Fibroblast of lung (primary cell): Measurements from ENCODE around the gene TM4SF1. TPM values are rescaled to one million over a fixed set of nuclear protein-coding genes. Genes with fewer than 3 reads are reported as not detected.

Experiments used
- DNase-seq, 2 donors: peaks; one replicate each; pipeline versions ENCODE4 v3.0.0 to v3.0.0-alpha.2; 2010; ENCODE audit warnings: low read depth in 2 of 2
- H2AFZ ChIP-seq: 2 replicates; pipeline ENCODE4 v1.5.1; 2012; ENCODE audit warnings: low read length, control low read depth, inconsistent platforms
- H3K27ac ChIP-seq: 2 replicates; pipeline ENCODE4 v1.5.1; 2011; ENCODE audit warnings: low read length, control low read depth; ENCODE audit not compliant: insufficient read depth
- H3K27me3 ChIP-seq: 2 replicates; pipeline ENCODE4 v1.5.1; 2011; ENCODE audit warnings: mild to moderate bottlenecking, low read length; ENCODE audit not compliant: control insufficient read depth, insufficient read depth
- H3K36me3 ChIP-seq: 2 replicates; pipeline ENCODE4 v1.5.1; 2011; ENCODE audit warnings: low read length; ENCODE audit not compliant: control insufficient read depth, insufficient read depth
- H3K4me1 ChIP-seq: 2 replicates; pipeline ENCODE4 v1.5.1; 2011; ENCODE audit warnings: low read length; ENCODE audit not compliant: control insufficient read depth, insufficient read depth; ENCODE audit errors: extremely low read depth
- H3K4me2 ChIP-seq: 2 replicates; pipeline ENCODE4 v1.5.1; 2011; ENCODE audit warnings: low read length, control low read depth; ENCODE audit not compliant: insufficient read depth; ENCODE audit errors: extremely low read depth
- H3K4me3 ChIP-seq, 4 experiments: fragments of 200-600 bp in 1 of 4; sonication (generic) in 1 of 4; replicated peaks in 1 of 4; 2 replicates each; pipeline ENCODE4 v1.5.1; 2011 to 2016; ENCODE audit warnings: low read length in 4 of 4, low read depth in 3 of 4, mild to moderate bottlenecking in 3 of 4, control low read depth in 2 of 4, inconsistent platforms in 1 of 4, mixed read lengths in 1 of 4; ENCODE audit not compliant: insufficient read depth in 1 of 4; ENCODE audit errors: control extremely low read depth in 1 of 4
- H3K79me2 ChIP-seq: 2 replicates; pipeline ENCODE4 v1.5.1; 2012; ENCODE audit warnings: mild to moderate bottlenecking, low read length, inconsistent platforms; ENCODE audit not compliant: control insufficient read depth, insufficient read depth
- H3K9ac ChIP-seq: 2 replicates; pipeline ENCODE4 v1.5.1; 2011; ENCODE audit warnings: mild to moderate bottlenecking, low read length, control low read depth; ENCODE audit not compliant: insufficient read depth
- H3K9me3 ChIP-seq: 2 replicates; pipeline ENCODE4 v1.5.1; 2012; ENCODE audit warnings: low read depth, low read length; ENCODE audit not compliant: control insufficient read depth, insufficient read depth
- H4K20me1 ChIP-seq: 2 replicates; pipeline ENCODE4 v1.5.1; 2011; ENCODE audit warnings: low read length; ENCODE audit not compliant: control insufficient read depth, insufficient read depth; ENCODE audit errors: extremely low read depth
- EZH2 ChIP-seq: IDR thresholded peaks from 2 replicates; pipeline ENCODE4 v1.5.1; 2012; ENCODE audit warnings: low read length, control low read depth, mild to moderate bottlenecking; ENCODE audit errors: missing control alignments
- polyA plus RNA-seq, 2 donors: library from polyadenylated mRNA; depleted of rRNA in 1 of 2; stranded (reverse) in 1 of 2; unstranded in 1 of 2; fragments of >200 nt; gene quantifications; 2 replicates each; pipeline ENCODE4 v1.2.1, GENCODE V29; 2011 to 2012; ENCODE audit warnings: missing spikeins in 1 of 2
- total RNA-seq: library from RNA; depleted of rRNA; stranded (reverse); fragments of >200 nt; gene quantifications from 2 replicates; pipeline ENCODE4 v1.2.1, GENCODE V29; 2014
- TF ChIP-seq, protein P1 (sequence below), 2 donors: IDR thresholded peaks in 1 of 2; conservative IDR thresholded peaks in 1 of 2; 1 replicate in 1 of 2; 2 replicates in 1 of 2; pipeline ENCODE4 v1.5.1; 2011 to 2012; ENCODE audit warnings: low read length in 2 of 2, control low read depth in 1 of 2, inconsistent platforms in 1 of 2, low read depth in 1 of 2, mild to moderate bottlenecking in 1 of 2

Gene TM4SF1
- total and polyA plus RNA-seq, 2 donors (not counting 1 experiment from before 2014, with no cell fraction given) = 353 to 423 TPM

DNA sequence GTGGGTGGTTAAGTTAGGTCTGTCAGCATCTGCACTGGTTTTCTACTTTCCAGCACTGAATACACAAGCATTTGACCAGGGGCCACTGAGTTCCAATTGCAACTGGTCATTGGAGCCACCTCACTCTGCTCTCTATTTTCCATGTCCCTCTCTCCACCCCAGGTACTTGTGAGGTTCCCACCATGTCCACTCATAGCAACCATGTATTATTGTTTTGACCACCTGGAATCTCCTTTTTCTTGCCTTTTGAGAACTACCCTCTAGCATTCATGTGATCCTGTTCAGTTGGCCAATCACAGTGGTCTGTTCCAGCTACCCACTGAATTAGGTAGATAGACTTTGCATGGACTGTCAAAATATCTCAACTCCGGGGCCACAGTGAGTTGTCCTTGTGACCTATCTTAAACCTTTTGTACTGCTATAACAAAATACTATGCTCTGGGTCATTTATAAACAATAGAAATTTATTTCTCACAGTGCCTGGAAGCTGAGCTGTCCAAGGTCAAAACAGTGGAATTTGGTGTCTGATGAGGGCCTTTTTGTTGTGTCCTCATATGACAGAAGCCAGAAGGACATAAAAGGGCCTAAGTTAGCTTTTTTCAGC lies 23.8 kb downstream of the TM4SF1 start:
- H3K36me3 ChIP-seq = no peaks in the 10 kb centered on the region
- TF ChIP-seq, protein P1, sequence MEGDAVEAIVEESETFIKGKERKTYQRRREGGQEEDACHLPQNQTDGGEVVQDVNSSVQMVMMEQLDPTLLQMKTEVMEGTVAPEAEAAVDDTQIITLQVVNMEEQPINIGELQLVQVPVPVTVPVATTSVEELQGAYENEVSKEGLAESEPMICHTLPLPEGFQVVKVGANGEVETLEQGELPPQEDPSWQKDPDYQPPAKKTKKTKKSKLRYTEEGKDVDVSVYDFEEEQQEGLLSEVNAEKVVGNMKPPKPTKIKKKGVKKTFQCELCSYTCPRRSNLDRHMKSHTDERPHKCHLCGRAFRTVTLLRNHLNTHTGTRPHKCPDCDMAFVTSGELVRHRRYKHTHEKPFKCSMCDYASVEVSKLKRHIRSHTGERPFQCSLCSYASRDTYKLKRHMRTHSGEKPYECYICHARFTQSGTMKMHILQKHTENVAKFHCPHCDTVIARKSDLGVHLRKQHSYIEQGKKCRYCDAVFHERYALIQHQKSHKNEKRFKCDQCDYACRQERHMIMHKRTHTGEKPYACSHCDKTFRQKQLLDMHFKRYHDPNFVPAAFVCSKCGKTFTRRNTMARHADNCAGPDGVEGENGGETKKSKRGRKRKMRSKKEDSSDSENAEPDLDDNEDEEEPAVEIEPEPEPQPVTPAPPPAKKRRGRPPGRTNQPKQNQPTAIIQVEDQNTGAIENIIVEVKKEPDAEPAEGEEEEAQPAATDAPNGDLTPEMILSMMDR (conservative IDR thresholded peaks at IDR 0.05 in 1 of 2, IDR thresholded peaks at IDR 0.05 in 1 of 2; ENCODE audit: low read depth in 1 of 2, low read length in 2 of 2) = no peak
- no peak for TF ChIP-seq EZH2
- H3K9me3 ChIP-seq = no peaks in the 10 kb centered on the region
- H4K20me1 ChIP-seq = no peaks in the 10 kb centered on the region
- no peak overlapping the region for H3K9ac ChIP-seq
- H3K4me1 ChIP-seq = no peaks in the 10 kb centered on the region
- no peak overlapping the region for H2AFZ ChIP-seq
- H3K27ac ChIP-seq = no peak overlapping the region
- H3K4me3 ChIP-seq = no peak overlapping the region
- H3K27me3 ChIP-seq = no peaks in the 10 kb centered on the region
- no peak overlapping the region for H3K4me2 ChIP-seq
- H3K79me2 ChIP-seq = no peaks in the 10 kb centered on the region
- DNase-seq = peak in 1 of 2 donors; percentile 20

DNA sequence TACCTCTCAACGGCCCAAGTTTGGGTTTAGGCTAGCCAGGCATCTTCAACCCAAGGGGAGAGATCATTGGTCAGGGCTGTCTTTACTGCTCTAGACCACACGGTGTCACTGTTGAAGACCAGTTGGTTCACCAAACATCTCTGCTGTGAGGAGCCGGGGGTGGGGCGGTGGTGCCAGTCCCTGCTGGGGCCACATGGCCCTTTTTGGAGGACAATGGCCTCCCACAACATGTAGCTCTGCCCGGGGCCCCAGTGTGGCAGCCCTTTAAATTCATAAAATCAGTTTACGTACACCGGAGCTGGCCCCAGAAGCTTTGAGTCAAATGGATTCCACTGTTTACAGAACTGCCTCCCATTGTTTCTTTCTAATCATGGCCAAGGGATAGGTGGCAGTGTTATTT lies 24.9 kb downstream of the TM4SF1 start:
- H3K9me3 ChIP-seq = no peaks in the 10 kb centered on the region
- H3K9ac ChIP-seq = no peak overlapping the region
- no peaks in the 10 kb centered on the region for H3K36me3 ChIP-seq
- no peaks in the 10 kb centered on the region for H3K4me1 ChIP-seq
- H3K79me2 ChIP-seq = no peaks in the 10 kb centered on the region
- no peaks in the 10 kb centered on the region for H3K27me3 ChIP-seq
- no peak overlapping the region for H3K4me3 ChIP-seq
- no peak overlapping the region for H3K27ac ChIP-seq
- DNase-seq = peak; percentile 42 to 68
- H4K20me1 ChIP-seq = no peaks in the 10 kb centered on the region
- no peak overlapping the region for H2AFZ ChIP-seq
- no peak overlapping the region for H3K4me2 ChIP-seq
- TF ChIP-seq, protein P1 (conservative IDR thresholded peaks at IDR 0.05 in 1 of 2, IDR thresholded peaks at IDR 0.05 in 1 of 2; ENCODE audit: low read depth in 1 of 2, low read length in 2 of 2) = peak; percentile 64 to 86
- no peak for TF ChIP-seq EZH2

DNA sequence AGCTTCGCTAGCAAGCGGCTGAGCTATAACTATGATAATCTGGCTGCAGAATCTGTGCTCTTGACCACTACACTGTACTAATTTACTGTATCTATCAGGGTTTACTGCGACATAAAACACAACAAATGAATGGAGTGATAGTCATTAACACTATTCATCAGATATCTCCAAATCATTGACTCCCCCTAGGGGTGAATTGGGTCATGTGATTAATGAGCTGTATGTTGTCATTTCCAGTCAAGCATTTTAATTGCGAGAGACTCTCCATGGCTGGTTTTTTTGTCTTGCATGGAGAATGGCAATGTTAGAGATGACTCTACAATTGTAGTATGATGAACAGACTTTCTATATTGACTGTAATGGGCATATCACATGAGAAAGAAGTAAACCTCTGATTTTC lies 33.5 kb downstream of the TM4SF1 start:
- no peak for TF ChIP-seq EZH2
- TF ChIP-seq, protein P1 (conservative IDR thresholded peaks at IDR 0.05 in 1 of 2, IDR thresholded peaks at IDR 0.05 in 1 of 2; ENCODE audit: low read depth in 1 of 2, low read length in 2 of 2) = no peak
- no peak for DNase-seq
- H3K36me3 ChIP-seq = no peaks in the 10 kb centered on the region
- H3K4me1 ChIP-seq = peaks cover 11% of the 10 kb centered on the region
- no peak overlapping the region for H3K4me2 ChIP-seq
- H3K79me2 ChIP-seq = no peaks in the 10 kb centered on the region
- H3K9ac ChIP-seq = no peak overlapping the region
- no peaks in the 10 kb centered on the region for H4K20me1 ChIP-seq
- no peaks in the 10 kb centered on the region for H3K27me3 ChIP-seq
- H3K9me3 ChIP-seq = no peaks in the 10 kb centered on the region
- no peak overlapping the region for H3K4me3 ChIP-seq
- no peak overlapping the region for H2AFZ ChIP-seq
- no peak overlapping the region for H3K27ac ChIP-seq
